PC-9 (cell line): ENCODE measurements around the gene C1orf87. TPM values are rescaled to one million over a fixed set of nuclear protein-coding genes. Genes with fewer than 3 reads are reported as not detected.

Experiments
- BruUV-seq: library from RNA; stranded (reverse); fragments of 400-500 nt; replicated peaks from 2 replicates; lab custom pipeline; 2021; lab: Mats Ljungman, UMichigan
- CTCF ChIA-PET: fragments of 300-600 bp; sonication (Branson Sonifier 250); formaldehyde crosslinking; loops from one replicate; lab custom pipeline; 2022; ENCODE audit warnings: antibody characterized with exemption; lab: Charles Lee
- POLR2A ChIA-PET: fragments of 300-600 bp; sonication (Branson Sonifier 250); formaldehyde crosslinking; loops from one replicate; lab custom pipeline; 2022; ENCODE audit warnings: antibody characterized with exemption; ENCODE audit not compliant: unreplicated experiment; lab: Charles Lee
- DNase-seq, 2 experiments: peaks; one replicate each; pipeline versions ENCODE4 v3.0.0 to v3.0.0-alpha.2; 2015 to 2022; ENCODE audit warnings: mixed read lengths in 1 of 2
- H2AFZ ChIP-seq: fragments of 200-600 bp; sonication (generic); 2 replicates; pipeline ENCODE4 v1.8.1; 2017; ENCODE audit warnings: antibody characterized with exemption
- H3F3A ChIP-seq: fragments of 200-600 bp; sonication (generic); 2 replicates; pipeline ENCODE4 v1.8.1; 2017; ENCODE audit warnings: antibody characterized with exemption, mild to moderate bottlenecking, low read depth; ENCODE audit not compliant: insufficient read depth
- H3K27ac ChIP-seq: fragments of 200-600 bp; sonication (generic); 2 replicates; pipeline ENCODE4 v1.6.1; 2016; ENCODE audit warnings: mixed run types
- H3K27me3 ChIP-seq: fragments of 200-600 bp; sonication (generic); 2 replicates; pipeline ENCODE4 v1.6.1; 2016; ENCODE audit warnings: low read depth, mixed run types; ENCODE audit not compliant: insufficient read depth
- H3K36me3 ChIP-seq: fragments of 200-600 bp; sonication (generic); 2 replicates; pipeline ENCODE4 v1.6.1; 2016; ENCODE audit warnings: low read depth, mixed run types
- H3K4me1 ChIP-seq: fragments of 200-600 bp; sonication (generic); replicated peaks from 2 replicates; pipeline ENCODE4 v1.6.1; 2016; ENCODE audit warnings: mixed run types; ENCODE audit not compliant: insufficient read depth
- H3K4me2 ChIP-seq: fragments of 200-600 bp; sonication (generic); 2 replicates; pipeline ENCODE4 v1.6.1; 2017; ENCODE audit warnings: mixed run types
- H3K4me3 ChIP-seq: fragments of 200-600 bp; sonication (generic); 2 replicates; pipeline ENCODE4 v1.6.1; 2016; ENCODE audit warnings: mixed run types
- H3K79me2 ChIP-seq: fragments of 200-600 bp; sonication (generic); 2 replicates; pipeline ENCODE4 v1.6.1; 2017; ENCODE audit warnings: low read depth, mixed run types
- H3K9me2 ChIP-seq: fragments of 200-600 bp; sonication (generic); 2 replicates; pipeline ENCODE4 v1.8.1; 2017; ENCODE audit warnings: mild to moderate bottlenecking; ENCODE audit not compliant: insufficient read depth
- H3K9me3 ChIP-seq: fragments of 200-600 bp; sonication (generic); 2 replicates; pipeline ENCODE4 v1.8.1; 2016; ENCODE audit warnings: low read depth; ENCODE audit not compliant: insufficient read depth
- H4K20me1 ChIP-seq: fragments of 200-600 bp; sonication (generic); 2 replicates; pipeline ENCODE4 v1.8.1; 2017; ENCODE audit not compliant: insufficient read depth
- EZH2 ChIP-seq: fragments of 200-600 bp; sonication (generic); IDR thresholded peaks from 2 replicates; pipeline ENCODE4 v1.8.0; 2017; ENCODE audit warnings: antibody characterized with exemption, low read depth
- intact Hi-C: fragments of 100-400 bp; cut with micrococcal nuclease; formaldehyde crosslinking; loops from one replicate; pipeline ENCODE4 v1.10.0; 2022; ENCODE audit not compliant: unreplicated experiment
- total RNA-seq: library from RNA; stranded (reverse); gene quantifications from 2 replicates; pipeline ENCODE4 v1.2.3, GENCODE V29; 2021
- TF ChIP-seq, protein P1 (sequence below): fragments of 200-600 bp; sonication (generic); conservative IDR thresholded peaks from 2 replicates; pipeline ENCODE4 v1.6.1; 2017; ENCODE audit warnings: mixed run types, antibody characterized with exemption, mild to moderate bottlenecking, moderate library complexity

C1orf87 gene
- total RNA-seq, 1 experiment from 2014 or later: not detected

DNA sequence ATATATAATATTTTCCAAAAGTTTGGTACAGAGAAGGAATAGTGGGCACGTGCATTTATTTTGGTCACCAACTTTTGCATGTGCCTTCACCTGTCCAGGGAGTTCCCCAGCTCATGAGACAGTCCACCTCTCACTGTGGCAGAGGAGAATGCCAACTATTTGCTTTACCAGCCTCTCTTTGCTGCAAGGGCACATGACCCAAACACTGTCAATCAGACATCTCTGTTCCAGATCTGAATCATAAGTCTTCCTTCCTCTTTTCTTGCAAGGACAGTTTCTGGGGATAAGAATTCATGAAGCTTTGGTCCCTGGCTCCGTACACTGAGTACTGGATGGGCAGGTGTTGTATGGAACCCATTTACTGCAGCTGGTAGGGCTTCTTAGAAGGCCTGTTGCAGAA lies 38.6 kb downstream of the C1orf87 start:
- Histone ChIP-seq H3K9me3 (no peaks in the 10 kb centered on the region), H2AFZ (no peak overlapping the region), H3K4me3 (no peak overlapping the region), H3K4me2 (no peak overlapping the region), H3K9me2 (no peaks in the 10 kb centered on the region), H3K27me3 (no peaks in the 10 kb centered on the region), H3F3A (no peaks in the 10 kb centered on the region), H4K20me1 (no peaks in the 10 kb centered on the region), H3K4me1 (no peaks in the 10 kb centered on the region), H3K36me3 (no peaks in the 10 kb centered on the region), H3K79me2 (no peaks in the 10 kb centered on the region), H3K27ac (no peak overlapping the region)
- no peak for TF ChIP-seq EZH2
- TF ChIP-seq, protein P1, sequence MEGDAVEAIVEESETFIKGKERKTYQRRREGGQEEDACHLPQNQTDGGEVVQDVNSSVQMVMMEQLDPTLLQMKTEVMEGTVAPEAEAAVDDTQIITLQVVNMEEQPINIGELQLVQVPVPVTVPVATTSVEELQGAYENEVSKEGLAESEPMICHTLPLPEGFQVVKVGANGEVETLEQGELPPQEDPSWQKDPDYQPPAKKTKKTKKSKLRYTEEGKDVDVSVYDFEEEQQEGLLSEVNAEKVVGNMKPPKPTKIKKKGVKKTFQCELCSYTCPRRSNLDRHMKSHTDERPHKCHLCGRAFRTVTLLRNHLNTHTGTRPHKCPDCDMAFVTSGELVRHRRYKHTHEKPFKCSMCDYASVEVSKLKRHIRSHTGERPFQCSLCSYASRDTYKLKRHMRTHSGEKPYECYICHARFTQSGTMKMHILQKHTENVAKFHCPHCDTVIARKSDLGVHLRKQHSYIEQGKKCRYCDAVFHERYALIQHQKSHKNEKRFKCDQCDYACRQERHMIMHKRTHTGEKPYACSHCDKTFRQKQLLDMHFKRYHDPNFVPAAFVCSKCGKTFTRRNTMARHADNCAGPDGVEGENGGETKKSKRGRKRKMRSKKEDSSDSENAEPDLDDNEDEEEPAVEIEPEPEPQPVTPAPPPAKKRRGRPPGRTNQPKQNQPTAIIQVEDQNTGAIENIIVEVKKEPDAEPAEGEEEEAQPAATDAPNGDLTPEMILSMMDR: no peak
- no TSS peak for BruUV-seq
- ChIA-PET POLR2A (no interaction called here), CTCF (no interaction called here)
- intact Hi-C loops: no loop called here
- DNase-seq: no peak

DNA sequence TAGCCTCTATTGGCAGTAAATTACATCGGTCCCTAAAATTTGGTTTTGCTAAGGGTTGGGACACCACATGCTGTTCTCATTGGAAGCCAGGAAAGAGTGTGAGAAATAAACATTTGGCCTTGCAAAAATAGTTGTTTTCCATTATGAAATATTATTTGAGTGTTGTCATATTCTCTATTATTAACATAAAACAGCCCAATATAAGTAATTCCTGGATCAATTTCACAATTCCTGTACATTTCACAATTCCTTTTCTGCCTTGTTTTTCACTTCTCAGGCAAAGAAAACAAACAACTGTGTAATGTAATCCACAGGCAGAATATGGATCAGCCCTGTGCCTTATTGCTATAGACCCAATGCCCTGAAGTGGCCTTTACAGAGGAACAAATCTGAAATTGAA lies 40.5 kb downstream of the C1orf87 start:
- H3K79me2 ChIP-seq: no peaks in the 10 kb centered on the region
- no peaks in the 10 kb centered on the region for H3K36me3 ChIP-seq
- H3K9me2 ChIP-seq: no peaks in the 10 kb centered on the region
- H4K20me1 ChIP-seq: no peaks in the 10 kb centered on the region
- POLR2A ChIA-PET: no interaction called here
- H3K4me1 ChIP-seq: no peaks in the 10 kb centered on the region
- no peak overlapping the region for H3K4me2 ChIP-seq
- H3K27me3 ChIP-seq: no peaks in the 10 kb centered on the region
- CTCF ChIA-PET: no interaction called here
- H3K27ac ChIP-seq: no peak overlapping the region
- no peak overlapping the region for H2AFZ ChIP-seq
- intact Hi-C loops: no loop called here
- BruUV-seq: no TSS peak
- no peaks in the 10 kb centered on the region for H3F3A ChIP-seq
- H3K4me3 ChIP-seq: no peak overlapping the region
- TF ChIP-seq, protein P1: no peak
- no peak for TF ChIP-seq EZH2
- no peak for DNase-seq
- no peaks in the 10 kb centered on the region for H3K9me3 ChIP-seq

DNA sequence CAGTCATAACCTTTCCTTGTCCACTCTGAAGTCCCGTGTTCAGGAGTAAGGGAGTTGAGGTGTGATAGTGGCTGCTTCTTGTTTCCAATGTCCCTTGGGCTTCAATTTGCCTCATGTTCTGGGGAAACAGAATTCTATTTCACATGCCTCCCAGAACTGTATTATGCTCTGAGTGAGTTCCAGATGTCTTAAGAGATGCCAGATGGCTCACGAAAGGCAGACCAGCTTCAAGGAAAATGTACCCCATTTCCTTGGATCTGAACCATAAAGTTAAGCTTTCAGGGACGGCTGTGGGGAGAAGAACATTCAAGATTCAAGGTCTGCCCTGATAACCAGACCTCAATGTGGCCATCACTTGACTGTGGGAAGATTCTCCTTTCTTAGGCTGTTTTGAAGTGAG lies 42.4 kb downstream of the C1orf87 start:
- H3F3A ChIP-seq: no peaks in the 10 kb centered on the region
- H2AFZ ChIP-seq: no peak overlapping the region
- ChIA-PET CTCF (no interaction called here), POLR2A (no interaction called here)
- no peaks in the 10 kb centered on the region for H3K36me3 ChIP-seq
- no peak for DNase-seq
- no peak overlapping the region for H3K4me2 ChIP-seq
- TF ChIP-seq, protein P1: no peak
- TF ChIP-seq EZH2: no peak
- H3K27ac ChIP-seq: no peak overlapping the region
- no peak overlapping the region for H3K4me3 ChIP-seq
- H3K27me3 ChIP-seq: no peaks in the 10 kb centered on the region
- no peaks in the 10 kb centered on the region for H3K9me2 ChIP-seq
- no peaks in the 10 kb centered on the region for H3K9me3 ChIP-seq
- no TSS peak for BruUV-seq
- no peaks in the 10 kb centered on the region for H3K4me1 ChIP-seq
- H3K79me2 ChIP-seq: no peaks in the 10 kb centered on the region
- no peaks in the 10 kb centered on the region for H4K20me1 ChIP-seq
- intact Hi-C loops: no loop called here
